ENCODE data around the gene ENAH.

The ENAH gene

GRCh38 chr1:225601902-225602589 is 50.9 kb downstream of the ENAH start:
- no peak for DNase-seq

- no peak for DNase-seq
Measured at GRCh38 chr1:225598847-225599246, 54.1 kb downstream of the ENAH start.

GRCh38 chr1:225597926-225598575 is 54.9 kb downstream of the ENAH start:
- DNase-seq = no peak

GRCh38 chr1:225596736-225597135 is 56.2 kb downstream of the ENAH start:
- DNase-seq = no peak

- no peak for DNase-seq
Measured at GRCh38 chr1:225595974-225596551, 56.9 kb downstream of the ENAH start.

GRCh38 chr1:225595452-225595851 is 57.5 kb downstream of the ENAH start:
- DNase-seq = no peak

GRCh38 chr1:225593414-225593813 is 59.5 kb downstream of the ENAH start:
- DNase-seq = no peak

- DNase-seq = no peak
Measured at GRCh38 chr1:225592362-225593025, 60.4 kb downstream of the ENAH start.

- no peak for DNase-seq
Measured at GRCh38 chr1:225587310-225587709, 65.6 kb downstream of the ENAH start.

- DNase-seq = no peak
Measured at GRCh38 chr1:225581186-225581585, 71.7 kb downstream of the ENAH start.

- DNase-seq = no peak
Measured at GRCh38 chr1:225580238-225581099, 72.5 kb downstream of the ENAH start.

- no peak for DNase-seq
Measured at GRCh38 chr1:225578251-225578977, 74.5 kb downstream of the ENAH start.

GRCh38 chr1:225577241-225577640 is 75.7 kb downstream of the ENAH start:
- no peak for DNase-seq

GRCh38 chr1:225573216-225573615 is 79.7 kb downstream of the ENAH start:
- DNase-seq = no peak

GRCh38 chr1:225572422-225572821 is 80.5 kb downstream of the ENAH start:
- no peak for DNase-seq

GRCh38 chr1:225567789-225568188 is 85.1 kb downstream of the ENAH start:
- no peak for DNase-seq

- DNase-seq = no peak
Measured at GRCh38 chr1:225565847-225566246, 87.1 kb downstream of the ENAH start.

- no peak for DNase-seq
Measured at GRCh38 chr1:225561675-225562074, 91.2 kb downstream of the ENAH start.

GRCh38 chr1:225559902-225560301 is 93.0 kb downstream of the ENAH start:
- no peak for DNase-seq

GRCh38 chr1:225559326-225559725 is 93.6 kb downstream of the ENAH start:
- no peak for DNase-seq

GRCh38 chr1:225556694-225557093 is 96.2 kb downstream of the ENAH start:
- DNase-seq = no peak

- no peak for DNase-seq
Measured at GRCh38 chr1:225555821-225556220, 97.1 kb downstream of the ENAH start.
